Fibroblast of lung (primary cell): Measurements from ENCODE around the gene FAM53B.

ENCODE experiments used
- EZH2 ChIP-seq: IDR thresholded peaks from 2 replicates; pipeline ENCODE4 v1.5.1; 2012; ENCODE audit warnings: low read length, control low read depth, mild to moderate bottlenecking; ENCODE audit errors: missing control alignments
- TF ChIP-seq, protein P1 (sequence below), 2 donors: IDR thresholded peaks in 1 of 2; conservative IDR thresholded peaks in 1 of 2; 1 replicate in 1 of 2; 2 replicates in 1 of 2; pipeline ENCODE4 v1.5.1; 2011 to 2012; ENCODE audit warnings: low read length in 2 of 2, control low read depth in 1 of 2, inconsistent platforms in 1 of 2, low read depth in 1 of 2, mild to moderate bottlenecking in 1 of 2

DNA sequence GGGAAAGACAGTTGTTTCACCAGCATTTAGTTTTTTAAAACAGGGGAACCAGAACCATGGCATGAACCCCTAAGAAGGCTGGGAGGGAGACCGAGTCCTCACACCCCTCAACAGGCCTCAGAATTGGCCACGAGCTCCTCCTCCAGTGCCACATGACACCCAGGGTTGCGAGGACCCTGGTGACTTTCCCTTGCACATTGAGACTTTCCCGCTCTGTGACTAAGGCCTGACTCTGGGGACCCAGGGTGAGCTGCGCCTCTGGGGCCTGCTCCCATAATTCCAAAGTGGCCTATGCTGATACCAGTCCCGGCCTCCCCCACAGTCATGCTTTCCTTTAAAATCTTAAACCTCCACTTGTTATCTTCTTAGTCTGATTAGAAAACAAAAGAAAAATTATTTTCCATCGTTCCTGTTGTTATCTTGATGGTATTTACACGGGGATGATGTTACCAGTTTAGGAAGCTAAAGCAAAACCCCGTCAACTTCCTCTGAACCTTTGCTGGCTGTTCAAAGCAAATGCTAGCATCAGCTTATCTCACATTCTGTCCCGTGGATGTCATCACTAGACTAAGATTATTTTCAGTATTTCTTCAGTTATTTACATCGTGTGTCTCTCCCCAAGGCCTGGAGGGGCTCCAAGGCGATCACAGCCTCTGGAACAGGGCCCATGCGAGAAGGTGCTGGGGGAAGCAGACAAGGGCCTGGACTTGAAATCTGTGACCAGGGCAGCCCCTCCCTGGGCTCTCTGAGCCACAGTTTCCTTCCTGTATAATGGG, 42.1 kb downstream of the FAM53B start:
- TF ChIP-seq, protein P1, sequence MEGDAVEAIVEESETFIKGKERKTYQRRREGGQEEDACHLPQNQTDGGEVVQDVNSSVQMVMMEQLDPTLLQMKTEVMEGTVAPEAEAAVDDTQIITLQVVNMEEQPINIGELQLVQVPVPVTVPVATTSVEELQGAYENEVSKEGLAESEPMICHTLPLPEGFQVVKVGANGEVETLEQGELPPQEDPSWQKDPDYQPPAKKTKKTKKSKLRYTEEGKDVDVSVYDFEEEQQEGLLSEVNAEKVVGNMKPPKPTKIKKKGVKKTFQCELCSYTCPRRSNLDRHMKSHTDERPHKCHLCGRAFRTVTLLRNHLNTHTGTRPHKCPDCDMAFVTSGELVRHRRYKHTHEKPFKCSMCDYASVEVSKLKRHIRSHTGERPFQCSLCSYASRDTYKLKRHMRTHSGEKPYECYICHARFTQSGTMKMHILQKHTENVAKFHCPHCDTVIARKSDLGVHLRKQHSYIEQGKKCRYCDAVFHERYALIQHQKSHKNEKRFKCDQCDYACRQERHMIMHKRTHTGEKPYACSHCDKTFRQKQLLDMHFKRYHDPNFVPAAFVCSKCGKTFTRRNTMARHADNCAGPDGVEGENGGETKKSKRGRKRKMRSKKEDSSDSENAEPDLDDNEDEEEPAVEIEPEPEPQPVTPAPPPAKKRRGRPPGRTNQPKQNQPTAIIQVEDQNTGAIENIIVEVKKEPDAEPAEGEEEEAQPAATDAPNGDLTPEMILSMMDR (conservative IDR thresholded peaks at IDR 0.05 in 1 of 2, IDR thresholded peaks at IDR 0.05 in 1 of 2; ENCODE audit: low read depth in 1 of 2, low read length in 2 of 2): no peak
- TF ChIP-seq EZH2: no peak
